Large intestine (tissue), 3 donors: Measurements from ENCODE around the gene BCR. TPM values are rescaled to one million over a fixed set of nuclear protein-coding genes. Genes with fewer than 3 reads are reported as not detected.

Source experiments
- DNase-seq, 2 donors: peaks; one replicate each; pipeline versions ENCODE4 v3.0.0 to v3.0.0-alpha.2; 2013
- H3K27ac ChIP-seq: one replicate; pipeline ENCODE4 v1.5.1; 2013; ENCODE audit warnings: low read length
- H3K27me3 ChIP-seq: 2 replicates; pipeline ENCODE4 v1.6.1; 2013; ENCODE audit warnings: low read length; ENCODE audit not compliant: control insufficient read depth, insufficient read depth
- H3K36me3 ChIP-seq: 2 replicates; pipeline ENCODE4 v1.6.1; 2013; ENCODE audit warnings: low read length; ENCODE audit not compliant: control insufficient read depth, insufficient read depth
- H3K4me1 ChIP-seq: one replicate; pipeline ENCODE4 v1.6.1; 2013; ENCODE audit warnings: low read length; ENCODE audit not compliant: control insufficient read depth, insufficient read depth
- H3K4me3 ChIP-seq: one replicate; pipeline ENCODE4 v1.5.1; 2013; ENCODE audit warnings: low read length
- H3K9me3 ChIP-seq: one replicate; pipeline ENCODE4 v1.6.1; 2013; ENCODE audit warnings: mild to moderate bottlenecking, low read depth, low read length, moderate library complexity; ENCODE audit not compliant: control insufficient read depth
- WGBS: methylation state at CpG from one replicate; pipeline ENCODE4 v1.1.5; 2013; ENCODE audit warnings: low lambda C conversion rate; ENCODE audit not compliant: insufficient coverage; 5-methylcytosine and 5-hydroxymethylcytosine counted together
- polyA plus RNA-seq: library from polyadenylated mRNA; unstranded; fragments of 120-200 nt; gene quantifications from one replicate; pipeline ENCODE4 v1.2.1, GENCODE V29; 2013

BCR gene
- polyA plus RNA-seq, 1 donor, result 29.0 TPM

GRCh38 chr22:23159291-23159630, 21.0 kb upstream of the BCR start:
- H3K27ac ChIP-seq, result no peak overlapping the region
- no peak overlapping the region for H3K4me3 ChIP-seq
- H3K9me3 ChIP-seq, result no peaks in the 10 kb centered on the region
- no peak for DNase-seq
- H3K27me3 ChIP-seq, result no peaks in the 10 kb centered on the region
- no peaks in the 10 kb centered on the region for H3K36me3 ChIP-seq
- H3K4me1 ChIP-seq, result peaks cover 5% of the 10 kb centered on the region
- no CpG with 5 or more reads among the region's 6 CpGs for WGBS

DNA sequence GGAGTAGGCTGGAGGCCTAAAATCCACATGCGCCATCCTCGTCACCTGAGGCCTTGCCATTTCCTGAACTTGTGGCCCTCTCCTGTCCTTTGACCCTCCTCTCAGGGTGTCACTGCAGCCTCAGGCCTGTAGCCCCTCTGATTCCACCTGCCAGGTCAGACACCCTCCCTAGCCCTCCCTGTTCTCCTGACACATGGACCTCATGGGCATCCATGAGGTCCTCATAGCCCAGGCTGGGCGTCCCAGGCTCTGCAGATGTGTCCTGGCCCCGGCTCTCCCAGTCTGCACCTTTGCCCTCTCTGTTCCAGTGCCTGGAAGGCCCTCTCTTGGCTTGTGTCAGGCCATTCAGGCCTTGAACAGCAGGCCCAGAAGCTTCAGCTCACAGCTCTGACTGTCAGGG, 19.3 kb upstream of the BCR start:
- no peak for DNase-seq
- WGBS, result no CpG with 5 or more reads among the region's 4 CpGs
- H3K27me3 ChIP-seq, result no peaks in the 10 kb centered on the region
- H3K4me3 ChIP-seq, result no peak overlapping the region
- peaks cover 5% of the 10 kb centered on the region for H3K4me1 ChIP-seq
- no peaks in the 10 kb centered on the region for H3K36me3 ChIP-seq
- H3K9me3 ChIP-seq, result no peaks in the 10 kb centered on the region
- no peak overlapping the region for H3K27ac ChIP-seq

- DNase-seq, result no peak
- Histone ChIP-seq H3K9me3 (no peaks in the 10 kb centered on the region), H3K27ac (no peak overlapping the region)
Observed at GRCh38 chr22:23161574-23161973, 18.7 kb upstream of the BCR start.

DNA sequence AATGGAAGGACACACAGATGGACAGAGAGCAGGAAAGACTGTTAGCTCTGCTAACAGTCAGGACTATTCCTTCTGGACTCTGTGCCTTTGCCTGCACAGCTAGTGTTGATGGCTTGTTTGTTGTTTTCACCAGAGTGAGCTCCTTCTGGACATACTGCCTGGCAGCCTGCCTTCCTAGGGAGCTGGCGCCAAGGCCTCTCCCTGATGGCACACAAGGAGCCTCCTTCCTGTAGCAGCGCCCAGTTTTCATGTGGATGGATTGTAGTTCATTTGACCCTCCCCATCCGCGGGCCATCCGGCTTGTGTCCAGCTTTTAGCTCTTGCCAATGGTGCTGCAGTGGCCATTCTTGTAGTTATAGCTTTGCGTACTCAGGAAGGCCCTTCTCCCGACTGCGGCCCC, 16.6 kb upstream of the BCR start:
- no peak for DNase-seq
- Histone ChIP-seq H3K27ac (no peak overlapping the region), H3K4me3 (no peak overlapping the region), H3K27me3 (no peaks in the 10 kb centered on the region), H3K36me3 (no peaks in the 10 kb centered on the region), H3K4me1 (peaks cover 5% of the 10 kb centered on the region), H3K9me3 (no peaks in the 10 kb centered on the region)
- WGBS, result no CpG with 5 or more reads among the region's 8 CpGs

More at GRCh38 chr22:23161574-23161973, 18.7 kb upstream of the BCR start:
- no peaks in the 10 kb centered on the region for H3K36me3 ChIP-seq
- no peaks in the 10 kb centered on the region for H3K27me3 ChIP-seq
- H3K4me3 ChIP-seq, result no peak overlapping the region
- WGBS, result no CpG with 5 or more reads among the region's 13 CpGs
- H3K4me1 ChIP-seq, result peaks cover 5% of the 10 kb centered on the region

GRCh38 chr22:23164091-23164490, 16.2 kb upstream of the BCR start:
- H3K36me3 ChIP-seq, result no peaks in the 10 kb centered on the region
- no CpG with 5 or more reads among the region's 11 CpGs for WGBS
- peaks cover 5% of the 10 kb centered on the region for H3K4me1 ChIP-seq
- H3K27ac ChIP-seq, result no peak overlapping the region
- no peaks in the 10 kb centered on the region for H3K9me3 ChIP-seq
- no peak for DNase-seq
- H3K27me3 ChIP-seq, result no peaks in the 10 kb centered on the region
- no peak overlapping the region for H3K4me3 ChIP-seq

- H3K27me3 ChIP-seq, result no peaks in the 10 kb centered on the region
- DNase-seq, result no peak
- H3K9me3 ChIP-seq, result no peaks in the 10 kb centered on the region
- H3K4me3 ChIP-seq, result no peak overlapping the region
- WGBS, result 67% methylated on average over 1 of the region's 6 CpGs
- H3K27ac ChIP-seq, result no peak overlapping the region
- no peaks in the 10 kb centered on the region for H3K36me3 ChIP-seq
- H3K4me1 ChIP-seq, result peaks cover 5% of the 10 kb centered on the region
Observed at GRCh38 chr22:23166042-23166831, 14.1 kb upstream of the BCR start.

DNA sequence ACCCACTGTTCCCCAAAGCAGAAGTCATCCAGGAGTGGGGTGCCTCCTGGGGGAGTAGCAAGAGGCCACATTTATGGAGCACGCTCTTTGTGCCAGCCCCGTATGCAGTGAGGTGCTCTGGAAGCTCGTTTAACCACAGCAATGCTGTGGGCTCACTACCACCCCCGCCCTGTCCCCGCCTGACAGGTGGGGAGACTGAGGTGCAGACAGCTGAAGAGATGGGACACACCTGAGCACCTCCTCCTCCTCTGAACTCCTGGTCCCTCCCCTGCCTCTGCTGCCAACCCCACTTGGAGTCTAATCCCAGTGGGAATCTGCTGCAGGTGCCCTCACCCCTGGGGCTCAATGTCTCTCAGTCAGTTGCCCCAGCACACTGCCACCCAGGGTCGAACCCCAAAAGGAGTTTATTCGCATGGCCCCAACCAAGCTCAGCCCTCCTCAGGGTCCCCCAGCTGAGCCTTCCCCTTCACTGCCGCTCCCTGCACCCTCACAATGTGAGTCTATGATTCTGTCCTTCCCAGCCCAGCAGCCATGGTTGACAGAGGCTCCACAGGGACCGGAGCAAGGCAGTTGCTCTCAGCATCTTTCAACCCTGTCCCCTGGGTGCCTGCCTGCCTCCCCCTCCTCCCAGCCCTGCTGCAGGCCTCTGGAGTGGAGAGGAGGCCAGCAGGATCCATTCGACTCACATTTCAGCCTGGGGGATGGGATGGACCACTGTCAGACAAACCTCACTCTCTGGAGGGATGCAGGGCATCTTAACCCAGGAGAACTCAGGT, 13.3 kb upstream of the BCR start:
- H3K4me3 ChIP-seq, result no peak overlapping the region
- DNase-seq, result no peak
- no peak overlapping the region for H3K27ac ChIP-seq
- H3K36me3 ChIP-seq, result no peaks in the 10 kb centered on the region
- H3K27me3 ChIP-seq, result no peaks in the 10 kb centered on the region
- peaks cover 5% of the 10 kb centered on the region for H3K4me1 ChIP-seq
- WGBS, result no CpG with 5 or more reads among the region's 10 CpGs
- no peaks in the 10 kb centered on the region for H3K9me3 ChIP-seq

DNA sequence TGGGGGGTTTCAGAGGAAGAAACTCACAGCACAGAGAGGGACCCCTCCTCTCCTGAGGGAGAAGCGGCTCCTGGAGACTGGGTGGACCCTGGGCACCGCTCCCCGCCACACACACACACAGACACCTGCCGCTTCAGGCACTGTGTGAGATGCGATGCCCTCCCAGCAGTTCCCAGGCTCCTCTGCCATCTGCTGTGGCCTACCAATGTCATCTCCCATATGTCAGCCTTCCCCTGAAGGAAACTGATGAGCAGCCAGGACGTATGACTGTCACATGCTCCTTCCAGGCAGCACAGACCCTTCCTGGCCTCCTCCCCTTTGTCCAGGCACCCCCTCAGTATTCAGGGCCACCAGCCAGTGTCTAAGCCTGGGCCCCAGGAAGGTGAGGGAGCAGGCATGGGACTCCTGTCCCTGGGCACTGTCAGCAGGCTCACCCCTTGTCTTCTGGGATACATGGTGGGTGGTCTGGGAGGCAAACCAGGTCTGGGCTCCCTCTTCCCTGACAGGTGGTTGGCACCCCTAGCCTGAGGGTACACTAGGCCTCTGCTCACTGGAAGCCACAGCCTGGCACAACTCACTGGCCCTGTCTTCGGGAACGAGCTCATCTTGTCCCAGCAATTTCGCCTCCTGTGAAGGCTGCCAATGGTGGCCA, 11.8 kb upstream of the BCR start:
- Histone ChIP-seq H3K4me3 (no peak overlapping the region), H3K4me1 (peaks cover 5% of the 10 kb centered on the region), H3K27ac (no peak overlapping the region), H3K36me3 (no peaks in the 10 kb centered on the region), H3K27me3 (no peaks in the 10 kb centered on the region), H3K9me3 (no peaks in the 10 kb centered on the region)
- WGBS, result no CpG with 5 or more reads among the region's 9 CpGs
- no peak for DNase-seq

DNA sequence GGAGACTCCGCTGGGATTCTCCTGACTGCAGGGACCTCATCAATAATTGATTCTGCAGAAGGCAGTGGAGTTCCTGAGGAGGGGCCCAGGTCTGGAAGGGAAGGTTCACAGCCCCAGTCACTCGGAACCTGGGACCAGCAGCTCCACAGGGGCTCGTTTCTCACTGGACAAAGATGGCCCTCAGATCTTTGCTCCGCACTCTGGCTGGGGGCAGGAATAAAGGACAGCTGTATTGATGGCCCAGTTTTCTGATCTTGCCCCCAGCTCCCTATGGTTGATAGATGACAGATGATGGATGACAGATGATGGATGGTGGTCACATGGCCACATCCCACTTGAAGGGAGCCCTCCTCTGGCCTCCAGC, 11.3 kb upstream of the BCR start:
- no peaks in the 10 kb centered on the region for H3K9me3 ChIP-seq
- no peak overlapping the region for H3K27ac ChIP-seq
- DNase-seq, result no peak
- no CpG with 5 or more reads among the region's 4 CpGs for WGBS
- no peak overlapping the region for H3K4me3 ChIP-seq
- peaks cover 1% of the 10 kb centered on the region for H3K4me1 ChIP-seq
- H3K27me3 ChIP-seq, result no peaks in the 10 kb centered on the region
- no peaks in the 10 kb centered on the region for H3K36me3 ChIP-seq

DNA sequence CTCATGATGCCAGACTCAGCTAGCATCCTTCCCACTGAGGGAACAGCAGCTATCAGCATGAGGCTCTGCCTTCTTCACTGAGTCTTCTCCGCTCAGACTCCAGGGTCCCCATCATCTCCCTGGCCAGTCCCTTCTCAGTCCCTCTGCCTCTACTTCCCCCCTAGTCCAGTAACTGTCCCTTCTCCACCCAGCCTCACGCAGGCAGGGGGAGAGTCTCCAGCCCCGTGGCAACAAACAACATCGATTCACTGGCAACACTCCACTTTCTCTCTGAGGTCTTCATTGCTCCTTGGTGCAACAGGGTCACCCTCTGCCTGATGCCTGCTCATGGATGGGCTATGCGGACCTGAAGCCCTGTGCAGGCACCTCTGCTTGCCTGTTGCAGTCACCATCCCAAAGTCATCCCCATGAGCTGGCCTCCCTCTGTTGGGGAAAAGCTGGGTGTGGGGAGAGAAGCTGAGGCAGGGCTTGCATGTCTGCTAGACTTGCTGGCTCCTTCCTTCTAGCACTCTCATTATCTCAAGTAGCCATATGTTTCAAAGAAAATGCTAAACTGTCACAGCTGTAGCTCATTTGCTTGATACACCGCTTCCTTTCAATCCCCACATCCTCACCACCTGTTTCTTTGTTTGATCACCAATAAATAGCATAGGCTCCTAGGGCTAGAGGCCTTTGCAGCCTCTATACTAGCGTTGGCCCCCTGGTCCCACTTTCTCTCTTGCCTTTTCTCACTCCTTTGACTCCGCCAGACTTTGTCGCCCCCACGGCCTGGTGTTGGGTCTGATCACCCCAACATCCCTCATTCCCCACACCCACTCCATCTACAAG, 4.3 kb upstream of the BCR start:
- Histone ChIP-seq H3K27me3 (no peaks in the 10 kb centered on the region), H3K36me3 (no peaks in the 10 kb centered on the region), H3K27ac (no peak overlapping the region), H3K4me3 (no peak overlapping the region), H3K4me1 (peaks cover 10% of the 10 kb centered on the region), H3K9me3 (peaks cover 12% of the 10 kb centered on the region)
- 88% methylated on average over 1 of the region's 10 CpGs for WGBS
- DNase-seq, result no peak
